ENCODE results near the gene FDPS.

DNA sequence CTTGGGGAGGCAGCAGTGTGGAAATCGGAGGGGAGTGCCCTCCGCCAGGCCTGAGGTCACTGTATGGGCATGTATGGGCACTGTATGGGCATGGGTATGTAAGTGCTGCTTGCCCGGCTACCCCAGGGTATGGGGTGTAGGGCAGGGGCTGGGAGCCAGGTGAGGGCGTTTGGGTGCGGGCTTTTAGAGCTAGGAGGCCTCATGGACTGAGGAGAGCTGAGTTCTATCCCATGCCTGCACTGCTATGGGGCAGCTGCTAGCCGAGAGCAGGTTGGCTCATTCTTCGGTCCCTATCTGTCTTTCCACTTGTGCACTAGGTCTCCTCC lies 12.8 kb upstream of the FDPS start:
- no peak for TF ChIP-seq EZH2phosphoT487 (IDR thresholded peaks at IDR 0.05; ENCODE audit: borderline replicate concordance)
- no peak for TF ChIP-seq EGR1 (IDR thresholded peaks at IDR 0.05; ENCODE audit: low read depth)
- TF ChIP-seq, protein P1, sequence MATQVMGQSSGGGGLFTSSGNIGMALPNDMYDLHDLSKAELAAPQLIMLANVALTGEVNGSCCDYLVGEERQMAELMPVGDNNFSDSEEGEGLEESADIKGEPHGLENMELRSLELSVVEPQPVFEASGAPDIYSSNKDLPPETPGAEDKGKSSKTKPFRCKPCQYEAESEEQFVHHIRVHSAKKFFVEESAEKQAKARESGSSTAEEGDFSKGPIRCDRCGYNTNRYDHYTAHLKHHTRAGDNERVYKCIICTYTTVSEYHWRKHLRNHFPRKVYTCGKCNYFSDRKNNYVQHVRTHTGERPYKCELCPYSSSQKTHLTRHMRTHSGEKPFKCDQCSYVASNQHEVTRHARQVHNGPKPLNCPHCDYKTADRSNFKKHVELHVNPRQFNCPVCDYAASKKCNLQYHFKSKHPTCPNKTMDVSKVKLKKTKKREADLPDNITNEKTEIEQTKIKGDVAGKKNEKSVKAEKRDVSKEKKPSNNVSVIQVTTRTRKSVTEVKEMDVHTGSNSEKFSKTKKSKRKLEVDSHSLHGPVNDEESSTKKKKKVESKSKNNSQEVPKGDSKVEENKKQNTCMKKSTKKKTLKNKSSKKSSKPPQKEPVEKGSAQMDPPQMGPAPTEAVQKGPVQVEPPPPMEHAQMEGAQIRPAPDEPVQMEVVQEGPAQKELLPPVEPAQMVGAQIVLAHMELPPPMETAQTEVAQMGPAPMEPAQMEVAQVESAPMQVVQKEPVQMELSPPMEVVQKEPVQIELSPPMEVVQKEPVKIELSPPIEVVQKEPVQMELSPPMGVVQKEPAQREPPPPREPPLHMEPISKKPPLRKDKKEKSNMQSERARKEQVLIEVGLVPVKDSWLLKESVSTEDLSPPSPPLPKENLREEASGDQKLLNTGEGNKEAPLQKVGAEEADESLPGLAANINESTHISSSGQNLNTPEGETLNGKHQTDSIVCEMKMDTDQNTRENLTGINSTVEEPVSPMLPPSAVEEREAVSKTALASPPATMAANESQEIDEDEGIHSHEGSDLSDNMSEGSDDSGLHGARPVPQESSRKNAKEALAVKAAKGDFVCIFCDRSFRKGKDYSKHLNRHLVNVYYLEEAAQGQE (IDR thresholded peaks at IDR 0.05; ENCODE audit: low read depth), result no peak
- TF ChIP-seq, protein P2, sequence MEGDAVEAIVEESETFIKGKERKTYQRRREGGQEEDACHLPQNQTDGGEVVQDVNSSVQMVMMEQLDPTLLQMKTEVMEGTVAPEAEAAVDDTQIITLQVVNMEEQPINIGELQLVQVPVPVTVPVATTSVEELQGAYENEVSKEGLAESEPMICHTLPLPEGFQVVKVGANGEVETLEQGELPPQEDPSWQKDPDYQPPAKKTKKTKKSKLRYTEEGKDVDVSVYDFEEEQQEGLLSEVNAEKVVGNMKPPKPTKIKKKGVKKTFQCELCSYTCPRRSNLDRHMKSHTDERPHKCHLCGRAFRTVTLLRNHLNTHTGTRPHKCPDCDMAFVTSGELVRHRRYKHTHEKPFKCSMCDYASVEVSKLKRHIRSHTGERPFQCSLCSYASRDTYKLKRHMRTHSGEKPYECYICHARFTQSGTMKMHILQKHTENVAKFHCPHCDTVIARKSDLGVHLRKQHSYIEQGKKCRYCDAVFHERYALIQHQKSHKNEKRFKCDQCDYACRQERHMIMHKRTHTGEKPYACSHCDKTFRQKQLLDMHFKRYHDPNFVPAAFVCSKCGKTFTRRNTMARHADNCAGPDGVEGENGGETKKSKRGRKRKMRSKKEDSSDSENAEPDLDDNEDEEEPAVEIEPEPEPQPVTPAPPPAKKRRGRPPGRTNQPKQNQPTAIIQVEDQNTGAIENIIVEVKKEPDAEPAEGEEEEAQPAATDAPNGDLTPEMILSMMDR (IDR thresholded peaks at IDR 0.05 in 2 of 3, conservative IDR thresholded peaks at IDR 0.05 in 1 of 3; ENCODE audit: borderline replicate concordance in 1 of 3, insufficient read depth in 1 of 3, low read depth in 2 of 3, low read length in 2 of 3), result no peak
- no peak for TF ChIP-seq EZH2 (IDR thresholded peaks at IDR 0.05)
- no peak for TF ChIP-seq POLR2A (IDR thresholded peaks at IDR 0.05; ENCODE audit: borderline replicate concordance, extremely low read depth, insufficient read depth, insufficient read length)
